Loucy (cell line): ENCODE measurements around the gene ALG6.

Experiments
- H2AFZ ChIP-seq: fragments of 200-600 bp; sonication (generic); 2 replicates; pipeline ENCODE4 v1.6.0; 2016; ENCODE audit warnings: antibody characterized with exemption, mild to moderate bottlenecking, low read length, moderate library complexity
- H3F3A ChIP-seq: fragments of 200-600 bp; 2 replicates; pipeline ENCODE4 v1.6.0; 2016; ENCODE audit warnings: antibody characterized with exemption, low read depth, mild to moderate bottlenecking
- H3K27me3 ChIP-seq: fragments of 200-600 bp; sonication (generic); 2 replicates; pipeline ENCODE4 v1.6.1; 2014; ENCODE audit warnings: low read length, mild to moderate bottlenecking; ENCODE audit not compliant: insufficient read depth, poor library complexity, severe bottlenecking
- H3K36me3 ChIP-seq: fragments of 200-600 bp; sonication (generic); 2 replicates; pipeline ENCODE4 v1.6.1; 2016; ENCODE audit warnings: low read length; ENCODE audit not compliant: insufficient read depth
- H3K4me1 ChIP-seq: fragments of 200-600 bp; sonication (generic); 2 replicates; pipeline ENCODE4 v1.5.1; 2014; ENCODE audit warnings: low read length, mild to moderate bottlenecking; ENCODE audit not compliant: insufficient read depth, poor library complexity, severe bottlenecking
- H3K4me2 ChIP-seq: fragments of 200-600 bp; sonication (generic); 2 replicates; pipeline ENCODE4 v1.6.0; 2014; ENCODE audit warnings: antibody characterized with exemption, low read length, low read depth, mild to moderate bottlenecking; ENCODE audit not compliant: poor library complexity, severe bottlenecking
- H3K4me3 ChIP-seq: fragments of 200-600 bp; sonication (generic); 2 replicates; pipeline ENCODE4 v1.5.1; 2014; ENCODE audit warnings: low read length, mild to moderate bottlenecking, mixed read lengths; ENCODE audit not compliant: poor library complexity, severe bottlenecking
- H3K79me2 ChIP-seq: fragments of 200-600 bp; sonication (generic); 2 replicates; pipeline ENCODE4 v1.6.1; 2014; ENCODE audit warnings: low read length; ENCODE audit not compliant: insufficient read depth
- H3K9ac ChIP-seq: fragments of 200-600 bp; sonication (generic); 2 replicates; pipeline ENCODE4 v1.6.0; 2014; ENCODE audit warnings: mild to moderate bottlenecking, low read depth, low read length, moderate library complexity; ENCODE audit not compliant: poor library complexity, severe bottlenecking
- H3K9me2 ChIP-seq: fragments of 200-600 bp; sonication (generic); replicated peaks from 2 replicates; pipeline ENCODE4 v1.6.1; 2016; ENCODE audit warnings: low read depth, low read length, mixed read lengths
- H3K9me3 ChIP-seq: fragments of 200-600 bp; sonication (generic); 2 replicates; pipeline ENCODE4 v1.6.1; 2014; ENCODE audit warnings: mild to moderate bottlenecking, antibody characterized with exemption, low read length, low read depth; ENCODE audit not compliant: insufficient read depth
- H4K20me1 ChIP-seq: fragments of 200-600 bp; sonication (generic); 2 replicates; pipeline ENCODE4 v1.6.0; 2014; ENCODE audit warnings: antibody characterized with exemption, low read length, mild to moderate bottlenecking; ENCODE audit not compliant: insufficient read depth, poor library complexity, severe bottlenecking
- CTCF ChIP-seq: fragments of 200-600 bp; sonication (generic); conservative IDR thresholded peaks from 2 replicates; pipeline ENCODE4 v1.5.1; 2014; ENCODE audit warnings: mild to moderate bottlenecking, antibody characterized with exemption, low read length
- EZH2phosphoT487 ChIP-seq: fragments of 200-600 bp; IDR thresholded peaks from 2 replicates; pipeline ENCODE4 v1.6.1; 2018; ENCODE audit warnings: antibody characterized with exemption, mild to moderate bottlenecking, moderate library complexity, borderline replicate concordance

Gene ALG6

GRCh38 chr1:63362073-63362472, 5.4 kb upstream of the ALG6 start:
- no peaks in the 10 kb centered on the region for H3K27me3 ChIP-seq
- H3K79me2 ChIP-seq, result no peaks in the 10 kb centered on the region
- no peaks in the 10 kb centered on the region for H3F3A ChIP-seq
- no peaks in the 10 kb centered on the region for H3K9me3 ChIP-seq
- TF ChIP-seq EZH2phosphoT487 (no peak), CTCF (no peak)
- H3K4me1 ChIP-seq, result peaks cover 10% of the 10 kb centered on the region
- no peak overlapping the region for H3K9ac ChIP-seq
- no peak overlapping the region for H2AFZ ChIP-seq
- no peak overlapping the region for H3K4me2 ChIP-seq
- H3K36me3 ChIP-seq, result no peaks in the 10 kb centered on the region
- H4K20me1 ChIP-seq, result no peaks in the 10 kb centered on the region
- H3K4me3 ChIP-seq, result no peak overlapping the region
- H3K9me2 ChIP-seq, result no peaks in the 10 kb centered on the region

DNA sequence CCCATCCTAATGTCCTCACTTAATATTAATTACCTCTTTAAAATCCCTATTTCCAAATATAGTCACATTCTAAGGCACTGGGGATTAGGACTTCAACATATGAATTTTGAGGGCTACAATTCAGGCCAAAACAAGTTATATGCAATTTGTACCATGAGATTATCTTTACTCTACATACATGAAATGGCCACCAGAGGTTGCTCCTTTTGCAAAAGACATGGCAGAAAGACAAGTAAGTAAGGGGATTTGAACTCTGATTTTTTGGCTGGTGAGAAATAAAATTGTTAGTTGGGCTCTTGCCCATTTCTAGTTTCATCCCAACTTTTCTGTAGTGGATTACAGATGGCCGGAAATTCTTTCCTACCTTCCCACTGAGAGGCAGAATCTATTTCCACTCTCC, 4.8 kb upstream of the ALG6 start:
- no peaks in the 10 kb centered on the region for H3K36me3 ChIP-seq
- H3K9me3 ChIP-seq, result no peaks in the 10 kb centered on the region
- H3K27me3 ChIP-seq, result no peaks in the 10 kb centered on the region
- no peaks in the 10 kb centered on the region for H3F3A ChIP-seq
- H3K4me1 ChIP-seq, result peaks cover 10% of the 10 kb centered on the region
- no peaks in the 10 kb centered on the region for H4K20me1 ChIP-seq
- no peaks in the 10 kb centered on the region for H3K9me2 ChIP-seq
- TF ChIP-seq CTCF (peak; percentile 43), EZH2phosphoT487 (no peak)
- H2AFZ ChIP-seq, result no peak overlapping the region
- no peaks in the 10 kb centered on the region for H3K79me2 ChIP-seq
- no peak overlapping the region for H3K4me2 ChIP-seq
- no peak overlapping the region for H3K4me3 ChIP-seq
- H3K9ac ChIP-seq, result no peak overlapping the region

DNA sequence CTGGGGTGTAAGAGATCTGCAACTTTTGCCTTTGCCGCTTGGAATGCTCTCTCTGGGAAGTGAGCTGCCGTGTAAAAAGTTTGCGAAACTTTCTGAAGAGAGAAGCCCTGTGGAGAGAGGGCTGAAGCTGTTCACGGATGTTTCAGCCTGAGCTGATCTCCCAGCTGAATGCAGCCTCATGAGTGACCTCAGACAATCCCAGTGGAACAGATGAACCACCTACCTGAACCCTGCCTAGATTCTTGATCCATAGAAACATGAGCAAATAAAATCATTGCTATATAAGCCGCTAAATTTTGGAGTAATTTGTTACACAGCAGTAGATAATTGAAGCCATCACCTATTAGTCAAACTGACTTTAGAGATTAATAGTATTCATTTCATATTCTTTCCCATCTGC, 4.4 kb upstream of the ALG6 start:
- no peaks in the 10 kb centered on the region for H4K20me1 ChIP-seq
- no peaks in the 10 kb centered on the region for H3F3A ChIP-seq
- no peak overlapping the region for H3K9ac ChIP-seq
- H3K4me3 ChIP-seq, result no peak overlapping the region
- H3K9me3 ChIP-seq, result no peaks in the 10 kb centered on the region
- H3K36me3 ChIP-seq, result no peaks in the 10 kb centered on the region
- H2AFZ ChIP-seq, result no peak overlapping the region
- peaks cover 4% of the 10 kb centered on the region for H3K79me2 ChIP-seq
- peaks cover 10% of the 10 kb centered on the region for H3K4me1 ChIP-seq
- TF ChIP-seq CTCF, result no peak; the same call in 1 of the 2 replicates
- TF ChIP-seq EZH2phosphoT487, result no peak
- no peaks in the 10 kb centered on the region for H3K9me2 ChIP-seq
- no peak overlapping the region for H3K4me2 ChIP-seq
- no peaks in the 10 kb centered on the region for H3K27me3 ChIP-seq
